HG03558 (cell line): ENCODE data around the gene KRT33A.
"Not testable (repeated sequence)": the region's sequence is repeated elsewhere in the genome, so short reads cannot be mapped to it uniquely, and the experiment has no call there.

ENCODE experiments used
- ATAC-seq: cut with Tn5 transposase; IDR thresholded peaks from one replicate; pipeline ENCODE4 v1.9.1; 2021; ENCODE audit warnings: moderate number of reproducible peaks; ENCODE audit not compliant: unreplicated experiment; ENCODE audit errors: extremely low read depth

Gene KRT33A

GRCh38 chr17:41350381-41350878 is at the start of gene KRT33A:
TSS of gene KRT33A (minus strand) at chr17:41350828. CDS start at chr17:41350767, 61 bp downstream.
- ATAC-seq: not testable (repeated sequence)

DNA sequence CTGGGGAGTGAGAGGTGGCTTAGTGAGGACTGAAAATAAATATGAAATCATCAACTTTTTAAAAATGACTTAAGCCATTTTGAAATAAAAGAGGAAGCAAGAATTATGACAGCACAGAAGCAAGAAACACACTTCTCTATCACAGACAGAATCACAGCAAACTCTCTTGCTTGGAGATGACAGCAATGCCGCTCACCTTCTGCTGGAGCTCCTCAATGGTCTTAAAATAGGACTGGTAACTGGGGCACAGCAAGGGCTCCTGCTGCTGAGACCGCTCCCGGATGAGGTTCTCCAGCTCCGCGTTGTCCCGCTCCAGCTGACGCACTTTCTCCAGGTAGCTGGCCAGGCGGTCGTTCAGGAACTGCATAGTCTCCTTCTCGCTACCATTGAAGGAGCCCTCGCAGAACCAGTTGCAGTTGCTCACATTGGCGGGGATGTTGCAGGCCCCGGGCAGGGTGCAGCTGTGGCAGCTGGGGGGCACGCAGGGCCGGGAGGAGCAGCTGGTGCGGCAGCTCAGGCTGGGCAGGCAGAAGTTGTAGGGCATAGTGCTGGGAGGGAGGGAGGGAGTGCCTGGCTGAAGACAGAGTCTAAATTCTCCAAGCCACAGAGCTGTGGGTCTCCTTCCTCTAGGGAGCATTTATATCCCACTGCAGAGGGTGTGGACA is 46.5 kb upstream of the KRT33A start, which contains the start of gene KRT31:
Gene KRT31 (minus strand): TSS at position 613 of the 665 bp plus-strand sequence. CDS start 69 bp downstream, at position 544.
- no peak for ATAC-seq

DNA sequence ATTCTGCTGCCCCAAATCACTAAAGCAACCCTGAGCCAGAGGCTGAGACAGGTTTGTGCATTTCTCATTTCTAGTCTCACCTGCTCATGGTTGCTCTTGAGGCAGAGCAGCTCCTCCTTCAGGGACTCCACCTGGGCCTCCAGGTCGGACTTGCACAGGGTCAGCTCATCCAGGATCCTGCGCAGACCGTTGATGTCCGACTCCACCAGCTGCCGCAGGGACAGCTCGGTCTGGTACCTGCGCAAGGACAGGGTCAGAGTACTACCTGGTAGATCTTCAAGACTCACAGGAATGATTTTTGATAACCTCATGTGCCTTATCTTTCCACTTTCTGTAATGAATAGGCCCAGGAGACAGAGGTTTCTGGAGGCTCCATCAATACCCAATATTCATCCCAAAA is 45.7 kb upstream of the KRT33A start:
- no peak for ATAC-seq

GRCh38 chr17:41395611-41396010 is 45.0 kb upstream of the KRT33A start:
- ATAC-seq: no peak

DNA sequence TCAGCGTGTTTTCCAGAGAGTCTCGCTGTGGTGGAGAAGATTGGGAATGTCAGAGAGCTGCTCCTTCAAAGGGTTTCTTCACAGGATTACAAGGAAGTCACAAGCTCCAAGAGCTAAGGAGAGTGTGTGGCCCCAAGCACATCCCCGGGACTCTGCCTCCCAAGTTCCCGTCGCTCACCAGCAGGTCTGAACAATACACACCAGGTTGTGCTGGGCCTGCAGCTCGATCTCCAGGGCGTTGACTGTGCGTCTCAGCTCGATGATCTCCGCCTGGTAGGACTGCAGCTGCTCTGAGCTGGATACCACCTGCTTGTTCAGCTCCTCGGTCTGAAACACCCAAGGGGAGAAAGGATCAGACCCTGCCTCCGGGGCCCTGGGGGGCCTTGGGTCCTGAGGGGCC is 44.4 kb upstream of the KRT33A start:
- not testable (repeated sequence) for ATAC-seq

GRCh38 chr17:41394254-41394996 is 43.8 kb upstream of the KRT33A start:
- no peak for ATAC-seq

DNA sequence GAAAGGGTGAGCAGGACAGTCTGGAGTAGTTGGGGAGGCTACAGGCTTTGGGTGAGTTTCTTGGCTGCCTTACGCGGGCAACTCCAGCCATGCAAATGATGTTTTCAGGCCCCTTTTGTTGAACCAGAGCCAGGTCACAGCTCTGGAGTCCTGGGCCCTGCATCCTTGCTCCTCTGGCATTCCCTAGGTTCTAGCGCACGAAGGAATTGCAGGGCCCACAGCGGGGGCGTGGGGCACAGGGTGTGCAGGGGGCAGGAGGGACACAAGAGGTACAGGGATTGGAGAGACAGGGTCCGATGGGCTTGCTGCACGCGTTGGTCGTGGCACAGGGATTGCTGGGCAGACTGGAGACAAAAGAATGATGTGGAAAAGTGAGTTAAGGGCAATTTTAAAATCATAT is 43.2 kb upstream of the KRT33A start:
- no peak for ATAC-seq

DNA sequence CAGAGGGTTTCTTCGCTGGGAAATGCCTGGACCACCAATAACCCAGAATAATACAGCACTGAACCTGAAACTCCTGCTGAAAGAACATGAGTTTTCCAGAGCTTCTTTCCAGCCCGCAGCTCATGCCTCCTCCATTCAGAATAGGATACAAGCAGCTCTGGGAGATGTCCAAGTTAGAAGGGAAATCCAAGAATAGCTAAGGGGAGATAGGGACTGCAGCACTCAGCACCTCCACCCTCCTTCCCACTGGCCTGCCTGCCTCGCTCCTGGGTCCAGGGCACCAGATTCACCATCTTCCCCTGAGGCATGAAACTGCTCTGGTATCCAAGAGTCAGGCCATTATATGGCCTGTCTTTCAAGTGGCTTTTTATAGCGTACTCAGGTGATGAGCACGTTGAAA is 42.7 kb upstream of the KRT33A start:
- no peak for ATAC-seq

DNA sequence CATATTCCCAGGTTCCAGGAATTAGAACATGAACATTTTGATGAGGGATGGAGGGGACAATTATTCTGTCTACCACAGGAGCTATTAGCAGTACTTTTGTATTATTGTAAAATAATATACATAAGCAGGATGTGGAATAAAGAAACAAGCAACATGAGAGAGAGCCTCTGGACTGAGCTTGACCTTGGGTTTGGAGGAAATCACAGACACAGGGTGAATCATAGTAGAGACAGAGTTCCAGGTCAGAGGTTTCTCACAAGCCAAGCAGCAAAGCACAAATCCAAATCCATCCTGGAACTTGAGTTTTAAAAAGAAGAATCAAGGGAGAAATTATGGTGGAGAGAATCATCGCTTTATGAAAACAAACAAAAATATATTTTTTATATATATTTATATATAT is 41.6 kb upstream of the KRT33A start:
- no peak for ATAC-seq

- no peak for ATAC-seq
Measured at GRCh38 chr17:41391535-41391934, 40.9 kb upstream of the KRT33A start.

- ATAC-seq: no peak
Measured at GRCh38 chr17:41390411-41390938, 39.8 kb upstream of the KRT33A start.

GRCh38 chr17:41387670-41388069 is 37.0 kb upstream of the KRT33A start:
- ATAC-seq: no peak

- ATAC-seq: no peak
Measured at GRCh38 chr17:41386227-41386626, 35.6 kb upstream of the KRT33A start.

DNA sequence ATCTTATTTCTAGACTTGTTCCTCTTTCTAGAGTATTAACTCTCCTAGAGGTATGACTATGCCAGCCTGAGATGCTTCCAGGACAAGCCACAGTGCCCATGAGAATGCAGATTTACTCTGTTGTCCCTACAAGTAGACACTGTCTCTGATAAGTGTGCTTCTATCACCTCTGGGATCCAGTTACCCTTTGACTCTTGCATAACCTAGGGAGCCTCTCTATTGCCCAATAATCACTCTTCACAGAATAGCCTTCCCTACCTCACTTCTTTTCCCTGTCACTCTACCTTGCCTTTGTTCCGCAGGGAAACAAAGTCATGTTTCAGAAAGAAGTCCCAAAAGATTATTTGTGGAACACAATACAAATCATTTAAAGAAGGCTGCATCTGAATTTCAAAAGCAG is 33.1 kb upstream of the KRT33A start:
- no peak for ATAC-seq

DNA sequence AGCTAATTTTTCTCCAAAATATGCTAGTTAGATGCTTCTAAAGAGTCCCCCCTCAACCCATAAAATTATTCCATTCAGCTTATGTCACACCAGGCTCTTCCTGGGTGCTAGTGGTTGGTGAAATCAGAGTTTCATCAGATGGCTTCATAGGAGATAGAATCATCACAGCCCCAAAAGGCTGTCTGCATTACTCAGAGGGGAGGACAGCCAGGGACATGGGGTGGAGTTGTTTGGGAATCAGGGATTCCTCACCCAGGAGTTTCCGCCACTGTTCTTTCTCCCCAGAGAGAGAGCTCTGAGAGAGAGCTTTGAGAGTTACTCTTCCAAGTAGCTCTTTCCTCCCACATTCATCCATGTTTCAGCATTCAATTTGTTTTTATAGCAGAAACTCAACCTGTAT is 31.8 kb upstream of the KRT33A start:
- ATAC-seq: no peak

GRCh38 chr17:41381943-41382342 is 31.3 kb upstream of the KRT33A start, which contains the start of gene KRT34:
TSS of gene KRT34 (minus strand) at chr17:41382306. CDS start at chr17:41382246, 60 bp downstream.
- not testable (repeated sequence) for ATAC-seq

- ATAC-seq: not testable (repeated sequence)
Measured at GRCh38 chr17:41380091-41380490, 29.5 kb upstream of the KRT33A start.

- no peak for ATAC-seq
Measured at GRCh38 chr17:41377546-41377945, 26.9 kb upstream of the KRT33A start.

DNA sequence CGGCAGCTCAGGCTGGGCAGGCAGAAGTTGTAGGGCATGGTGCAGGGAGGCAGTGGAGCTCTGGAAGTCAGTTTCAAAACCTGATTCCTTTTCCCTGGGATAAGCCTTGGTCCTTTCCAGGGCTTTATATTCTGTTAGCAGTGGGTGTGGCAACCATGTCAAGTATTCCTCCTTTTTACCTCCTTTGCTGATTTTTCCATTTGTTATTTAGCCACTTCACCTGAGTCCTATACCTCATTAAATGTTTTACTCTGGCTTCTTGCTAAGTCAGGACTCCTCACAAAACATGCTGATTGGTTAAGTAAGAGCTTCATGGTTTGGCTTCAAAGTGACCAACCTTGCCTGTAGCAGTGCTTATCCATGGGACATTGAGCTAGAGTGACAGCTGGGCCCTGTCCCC is 19.1 kb upstream of the KRT33A start, which contains the start of gene KRT33B:
Gene KRT33B (minus strand): TSS at position 101 of the 400 bp plus-strand sequence. CDS start 63 bp downstream, at position 38.
- ATAC-seq: no peak

- ATAC-seq: no peak
Measured at GRCh38 chr17:41369023-41369422, 18.4 kb upstream of the KRT33A start.
